Activated naive CD8-positive, alpha-beta T cell treated with anti-CD3 and anti-CD28 coated beads, Interleukin-2, amount 10 ng/mL, durations not matched to agents 7 days and 5 days (primary cell): ENCODE measurements around the gene UBE2L5. TPM values are rescaled to one million over a fixed set of nuclear protein-coding genes. Genes with fewer than 3 reads are reported as not detected.
"Not testable (repeated sequence)": the region's sequence is repeated elsewhere in the genome, so short reads cannot be mapped to it uniquely, and the experiment has no call there.

Experiments
- ATAC-seq: fragments of 150-1000 bp; cut with Tn5 transposase; one replicate; pipeline ENCODE4 v1.10.0; 2021; ENCODE audit warnings: low read depth, moderate library complexity
- POLR2A ChIA-PET: fragments of 350-600 bp; sonication (Branson Sonifier 250); formaldehyde crosslinking; loops from one replicate; lab custom pipeline; 2021; ENCODE audit warnings: antibody characterized with exemption; lab: Charles Lee
- DNase-seq: peaks from one replicate; pipeline ENCODE4 v3.0.0; 2021
- H3K27ac Mint-ChIP-seq: one replicate; pipeline ENCODE4 v1.8.0; 2022; ENCODE audit warnings: mild to moderate bottlenecking, mixed read lengths
- H3K27me3 Mint-ChIP-seq: one replicate; pipeline ENCODE4 v1.8.0; 2022; ENCODE audit warnings: mild to moderate bottlenecking, moderate library complexity, mixed read lengths
- H3K36me3 Mint-ChIP-seq: one replicate; pipeline ENCODE4 v1.8.0; 2021; ENCODE audit warnings: mild to moderate bottlenecking, mixed read lengths
- H3K4me1 Mint-ChIP-seq: one replicate; pipeline ENCODE4 v1.8.0; 2021; ENCODE audit warnings: mixed read lengths
- H3K4me3 Mint-ChIP-seq: one replicate; pipeline ENCODE4 v1.8.0; 2022; ENCODE audit warnings: mild to moderate bottlenecking, moderate library complexity, mixed read lengths
- H3K9me3 Mint-ChIP-seq: one replicate; pipeline ENCODE4 v1.8.0; 2021; ENCODE audit warnings: mixed read lengths
- total RNA-seq, 2 experiments: library from RNA; stranded (reverse); gene quantifications; one replicate each; pipeline ENCODE4 v1.2.3, GENCODE V29; 2021

The UBE2L5 gene
- total RNA-seq, 2 experiments from 2014 or later = not detected

- POLR2A ChIA-PET = no interaction called here
- DNase-seq (no peak), ATAC-seq (no peak)
- H3K9me3 Mint-ChIP-seq = no peaks in the 10 kb centered on the region
- H3K36me3 Mint-ChIP-seq = peaks cover 6% of the 10 kb centered on the region
- H3K4me3 Mint-ChIP-seq = no peak overlapping the region
- no peak overlapping the region for H3K27ac Mint-ChIP-seq
- H3K4me1 Mint-ChIP-seq = peaks cover 2% of the 10 kb centered on the region
- H3K27me3 Mint-ChIP-seq = no peaks in the 10 kb centered on the region
These were observed 32.7 kb downstream of the UBE2L5 start for GRCh38 chr13:30454991-30455390.

- POLR2A ChIA-PET = interaction anchor here (1.2 kb wide), 1 partner anchor 14 kb away, joined by 3 read pairs; no protein-coding TSS in a partner anchor
- no peak overlapping the region for H3K27ac Mint-ChIP-seq
These were observed 34.0 kb downstream of the UBE2L5 start for GRCh38 chr13:30456290-30456689.

GRCh38 chr13:30457306-30457891 is 35.1 kb downstream of the UBE2L5 start:
- POLR2A ChIA-PET = interaction anchor here (0.7 kb wide), 1 partner anchor 163 kb away, joined by 4 read pairs; no protein-coding TSS in a partner anchor
- peaks cover 12% of the 10 kb centered on the region for H3K4me1 Mint-ChIP-seq
- H3K27ac Mint-ChIP-seq = no peak overlapping the region
- no peaks in the 10 kb centered on the region for H3K9me3 Mint-ChIP-seq
- no peaks in the 10 kb centered on the region for H3K27me3 Mint-ChIP-seq
- DNase-seq (no peak), ATAC-seq (no peak)
- H3K36me3 Mint-ChIP-seq = peaks cover 14% of the 10 kb centered on the region
- H3K4me3 Mint-ChIP-seq = no peak overlapping the region

More at GRCh38 chr13:30456290-30456689, 34.0 kb downstream of the UBE2L5 start:
- H3K36me3 Mint-ChIP-seq = peaks cover 7% of the 10 kb centered on the region
- H3K9me3 Mint-ChIP-seq = no peaks in the 10 kb centered on the region
- DNase-seq (no peak), ATAC-seq (no peak)
- H3K4me3 Mint-ChIP-seq = no peak overlapping the region
- peaks cover 3% of the 10 kb centered on the region for H3K4me1 Mint-ChIP-seq
- H3K27me3 Mint-ChIP-seq = no peaks in the 10 kb centered on the region

- H3K27ac Mint-ChIP-seq = peak overlapping the region; percentile 48
- DNase-seq, H3K9me3 Mint-ChIP-seq, ATAC-seq, H3K27me3 Mint-ChIP-seq, H3K4me3 Mint-ChIP-seq: not testable (repeated sequence)
- peaks cover 26% of the 10 kb centered on the region for H3K36me3 Mint-ChIP-seq
- peaks cover 23% of the 10 kb centered on the region for H3K4me1 Mint-ChIP-seq
- POLR2A ChIA-PET = interaction anchor here (1.0 to 1.7 kb wide), 2 partner anchors 39 to 88 kb away, joined by 4 to 8 read pairs; partner anchors contain the start of gene UBE2L5
These were observed 39.2 kb downstream of the UBE2L5 start for GRCh38 chr13:30461279-30462066.

- Mint-ChIP-seq H3K27me3 (no peaks in the 10 kb centered on the region), H3K9me3 (no peaks in the 10 kb centered on the region), H3K4me1 (peaks cover 30% of the 10 kb centered on the region), H3K27ac (peak overlapping the region; percentile 96), H3K4me3 (peak overlapping the region; percentile 91), H3K36me3 (peaks cover 20% of the 10 kb centered on the region)
- DNase-seq = peak; percentile 84
- POLR2A ChIA-PET = interaction anchor here (0.8 to 3.3 kb wide), 9 partner anchors 20 to 344 kb away, joined by 3 to 26 read pairs (median 4); partner anchors contain the start of gene USPL1
- peak; percentile 24 for ATAC-seq
These were observed 41.6 kb downstream of the UBE2L5 start for GRCh38 chr13:30463787-30464495.

GRCh38 chr13:30464496-30465342 is 42.4 kb downstream of the UBE2L5 start:
- ATAC-seq (peak; percentile 34), DNase-seq (peak; percentile 72)
- H3K9me3 Mint-ChIP-seq = no peaks in the 10 kb centered on the region
- POLR2A ChIA-PET = interaction anchor here (0.6 to 3.3 kb wide), 19 partner anchors 21 to 345 kb away, joined by 3 to 30 read pairs (median 4); partner anchors contain the start of genes KATNAL1, UBE2L5 and USPL1
- H3K4me3 Mint-ChIP-seq = peak overlapping the region; percentile 91
- H3K36me3 Mint-ChIP-seq = peaks cover 20% of the 10 kb centered on the region
- no peaks in the 10 kb centered on the region for H3K27me3 Mint-ChIP-seq
- H3K27ac Mint-ChIP-seq = peak overlapping the region; percentile 98
- peaks cover 28% of the 10 kb centered on the region for H3K4me1 Mint-ChIP-seq

GRCh38 chr13:30465343-30465592 is 43.0 kb downstream of the UBE2L5 start:
- Mint-ChIP-seq H3K4me3 (no peak overlapping the region), H3K4me1 (peaks cover 28% of the 10 kb centered on the region), H3K36me3 (peaks cover 20% of the 10 kb centered on the region), H3K9me3 (no peaks in the 10 kb centered on the region), H3K27me3 (no peaks in the 10 kb centered on the region), H3K27ac (no peak overlapping the region)
- POLR2A ChIA-PET = interaction anchor here (0.8 to 3.3 kb wide), 20 partner anchors 43 to 357 kb away, joined by 3 to 30 read pairs (median 4); partner anchors contain the start of genes KATNAL1, UBE2L5 and USPL1
- ATAC-seq = no peak
- DNase-seq = no peak

- peak; percentile 92 for ATAC-seq
- POLR2A ChIA-PET = interaction anchor here (0.6 to 3.3 kb wide), 25 partner anchors 24 to 356 kb away, joined by 3 to 30 read pairs (median 4); partner anchors contain the start of genes KATNAL1, UBE2L5 and USPL1
- H3K36me3 Mint-ChIP-seq = peaks cover 20% of the 10 kb centered on the region
These were observed 43.5 kb downstream of the UBE2L5 start, which contains the start of gene HMGB1 for GRCh38 chr13:30465593-30466357. HMGB1 (minus strand) TSS chr13:30465936; CDS start chr13:30463680, 2,256 bp downstream.

GRCh38 chr13:30466358-30466714 is 44.0 kb downstream of the UBE2L5 start:
- Mint-ChIP-seq H3K4me3 (peak overlapping the region; percentile 94), H3K4me1 (peaks cover 26% of the 10 kb centered on the region), H3K27ac (peak overlapping the region; percentile 99), H3K36me3 (peaks cover 19% of the 10 kb centered on the region), H3K9me3 (no peaks in the 10 kb centered on the region), H3K27me3 (no peaks in the 10 kb centered on the region)
- ATAC-seq = no peak
- POLR2A ChIA-PET = interaction anchor here (0.7 to 3.3 kb wide), 19 partner anchors 24 to 356 kb away, joined by 3 to 30 read pairs (median 5); partner anchors contain the start of genes KATNAL1 and USPL1
- no peak for DNase-seq

More at GRCh38 chr13:30465593-30466357, 43.5 kb downstream of the UBE2L5 start, which contains the start of gene HMGB1:
- Mint-ChIP-seq H3K9me3 (no peaks in the 10 kb centered on the region), H3K27ac (peak within 1 kb of the TSS; percentile 99), H3K4me1 (peaks cover 28% of the 10 kb centered on the region), H3K27me3 (no peaks in the 10 kb centered on the region), H3K4me3 (peak within 1 kb of the TSS; percentile 94)
- DNase-seq = peak; percentile 93

GRCh38 chr13:30466841-30467252 is 44.6 kb downstream of the UBE2L5 start:
- Mint-ChIP-seq H3K36me3 (peaks cover 16% of the 10 kb centered on the region), H3K4me1 (peaks cover 23% of the 10 kb centered on the region), H3K9me3 (no peaks in the 10 kb centered on the region), H3K27ac (peak overlapping the region; percentile 99), H3K27me3 (no peaks in the 10 kb centered on the region), H3K4me3 (peak overlapping the region; percentile 94)
- POLR2A ChIA-PET = interaction anchor here (1.0 to 3.3 kb wide), 6 partner anchors 78 to 335 kb away, joined by 3 to 30 read pairs (median 13); partner anchors contain the start of genes KATNAL1 and USPL1
- no peak for DNase-seq
- no peak for ATAC-seq

GRCh38 chr13:30473675-30474074 is 51.4 kb downstream of the UBE2L5 start:
- Mint-ChIP-seq H3K27me3 (peaks cover 5% of the 10 kb centered on the region), H3K9me3 (no peaks in the 10 kb centered on the region), H3K4me3 (no peak overlapping the region), H3K27ac (no peak overlapping the region), H3K4me1 (no peaks in the 10 kb centered on the region), H3K36me3 (no peaks in the 10 kb centered on the region)
- ATAC-seq = no peak
- no peak for DNase-seq
- POLR2A ChIA-PET = no interaction called here
